ENCODE results near the gene ATP5F1B.

The ATP5F1B gene

GRCh38 chr12:56645201-56645716 is 525 bp downstream of the ATP5F1B start:
- DNase-seq = no peak

- DNase-seq = no peak
These were observed 1.1 kb downstream of the ATP5F1B start for GRCh38 chr12:56644654-56645053.

GRCh38 chr12:56641219-56641618 is 4.6 kb downstream of the ATP5F1B start:
- no peak for DNase-seq

- DNase-seq = no peak
These were observed 8.2 kb downstream of the ATP5F1B start for GRCh38 chr12:56637621-56638020.

GRCh38 chr12:56636675-56637540 is 8.9 kb downstream of the ATP5F1B start:
- DNase-seq = peak; percentile 94

GRCh38 chr12:56635806-56636674 is 9.7 kb downstream of the ATP5F1B start:
- no peak for DNase-seq

GRCh38 chr12:56634837-56635791 is 10.7 kb downstream of the ATP5F1B start:
- DNase-seq = peak; percentile 67

- peak; percentile 53 for DNase-seq
These were observed 11.4 kb downstream of the ATP5F1B start for GRCh38 chr12:56634242-56634836.

- DNase-seq = no peak
These were observed 12.1 kb downstream of the ATP5F1B start for GRCh38 chr12:56633468-56634241.

GRCh38 chr12:56632701-56633467 is 12.9 kb downstream of the ATP5F1B start:
- peak; percentile 21 for DNase-seq

- peak; percentile 59 for DNase-seq
These were observed 13.7 kb downstream of the ATP5F1B start for GRCh38 chr12:56631790-56632700.

- peak; percentile 88 for DNase-seq
These were observed 15.6 kb downstream of the ATP5F1B start, which contains the start of gene BAZ2A for GRCh38 chr12:56630180-56630632. TSS of gene BAZ2A (minus strand) at chr12:56630326. CDS start at chr12:56617530, 12,796 bp downstream.

GRCh38 chr12:56629459-56630179 is 16.2 kb downstream of the ATP5F1B start:
- peak; percentile 60 for DNase-seq

GRCh38 chr12:56628671-56629458 is 16.9 kb downstream of the ATP5F1B start:
- peak; percentile 69 for DNase-seq

GRCh38 chr12:56626701-56627100 is 19.1 kb downstream of the ATP5F1B start:
- no peak for DNase-seq

- no peak for DNase-seq
These were observed 23.2 kb downstream of the ATP5F1B start for GRCh38 chr12:56622535-56622934.

GRCh38 chr12:56616925-56617324 is 28.9 kb downstream of the ATP5F1B start:
- DNase-seq = no peak
